Measurements from ENCODE around the gene FBXL3. TPM values are rescaled to one million over a fixed set of nuclear protein-coding genes. Genes with fewer than 3 reads are reported as not detected.
"Not testable (repeated sequence)": the region's sequence is repeated elsewhere in the genome, so short reads cannot be mapped to it uniquely, and the experiment has no call there.

Gene FBXL3
- total and polyA plus RNA-seq, 8 donors, result 7.5 to 23.8 (median 14.5) TPM

GRCh38 chr13:76968041-76968440 is 58.9 kb downstream of the FBXL3 start:
- no peak for DNase-seq
- Histone ChIP-seq H3K27ac (no peak overlapping the region), H3K36me3 (no peaks in the 10 kb centered on the region), H3K27me3 (peaks cover 0 to 4% (median 0%) of the 10 kb centered on the region in 4 donors), H3K4me1 (no peaks in the 10 kb centered on the region), H3K9me3 (no peaks in the 10 kb centered on the region), H3K4me3 (no peak overlapping the region)
- TF ChIP-seq CTCF (IDR thresholded peaks at IDR 0.05), result no peak
- intact Hi-C loops (cut with DNase I), result no loop called here
- no peak for ATAC-seq
- FAIRE-seq, result no peak
- WGBS, 2 donors, result 73 to 86% methylated on average over 6 of the region's 6 CpGs

DNA sequence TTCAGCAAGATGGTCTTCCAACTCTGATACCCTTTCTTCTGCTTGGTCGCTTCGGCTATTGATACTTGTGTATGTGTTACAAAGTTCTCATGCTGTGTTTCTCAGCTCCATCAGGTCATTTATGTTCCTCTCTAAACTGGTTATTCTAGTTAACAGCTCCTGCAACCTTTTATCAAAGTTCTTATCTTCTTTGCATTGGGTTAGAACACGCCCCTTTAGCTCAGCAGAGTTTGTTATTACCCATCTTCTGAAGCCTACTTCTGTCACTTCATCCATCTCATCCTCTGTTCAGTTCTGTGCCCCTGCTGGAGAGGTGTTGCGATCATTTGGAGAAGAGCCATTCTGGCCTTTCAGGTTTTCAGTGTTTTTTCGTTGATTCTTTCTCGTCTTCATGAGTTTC is 59.9 kb downstream of the FBXL3 start:
- H3K9me3 ChIP-seq, result no peaks in the 10 kb centered on the region
- peaks cover 0 to 4% (median 0%) of the 10 kb centered on the region in 4 donors for H3K27me3 ChIP-seq
- no peak for TF ChIP-seq CTCF (IDR thresholded peaks at IDR 0.05)
- no peak overlapping the region for H3K4me3 ChIP-seq
- 54 to 61% methylated on average over 6 of the region's 6 CpGs for WGBS, 2 donors
- no peak overlapping the region for H3K27ac ChIP-seq
- no peaks in the 10 kb centered on the region for H3K36me3 ChIP-seq
- no peak for DNase-seq
- no peak for FAIRE-seq
- no peak for ATAC-seq
- H3K4me1 ChIP-seq, result no peaks in the 10 kb centered on the region
- intact Hi-C loops (cut with DNase I), result no loop called here

GRCh38 chr13:76965759-76966421 is 61.1 kb downstream of the FBXL3 start:
- ATAC-seq, result peak in 2 of 4 donors; percentile 28 to 54
- TF ChIP-seq CTCF (IDR thresholded peaks at IDR 0.05), result no peak
- no peak for FAIRE-seq
- intact Hi-C loops (cut with DNase I), result no loop called here
- WGBS, 2 donors, result 63 to 69% methylated on average over 6 of the region's 6 CpGs
- H3K9me3 ChIP-seq, result no peaks in the 10 kb centered on the region
- no peaks in the 10 kb centered on the region for H3K4me1 ChIP-seq
- H3K27ac ChIP-seq, result no peak overlapping the region
- no peak overlapping the region for H3K4me3 ChIP-seq
- no peaks in the 10 kb centered on the region for H3K36me3 ChIP-seq
- peaks cover 0 to 3% (median 0%) of the 10 kb centered on the region in 4 donors for H3K27me3 ChIP-seq
- peak in 1 of 6 donors; percentile 24 for DNase-seq

DNA sequence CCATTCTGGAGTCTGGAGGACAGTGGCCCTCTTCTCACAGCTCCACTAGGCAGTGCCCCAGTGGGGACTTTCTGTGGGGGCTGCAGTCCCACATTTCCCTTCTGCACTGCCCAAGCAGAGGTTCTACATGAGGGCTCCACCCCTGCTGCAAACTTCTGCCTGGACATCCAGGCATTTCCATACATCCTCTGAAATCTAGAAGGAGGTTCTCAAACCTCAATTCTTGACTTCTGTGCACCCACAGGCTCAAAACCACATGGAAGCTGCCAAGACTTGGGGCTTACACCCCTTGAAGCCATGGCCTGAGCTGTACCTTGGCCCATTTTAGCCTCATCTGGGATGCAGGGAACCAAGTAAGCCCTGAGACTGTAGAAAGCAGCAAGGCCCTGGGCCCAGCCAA is 67.2 kb downstream of the FBXL3 start:
- H3K27ac ChIP-seq; DNase-seq; H3K4me1 ChIP-seq; H3K36me3 ChIP-seq; H3K9me3 ChIP-seq; ATAC-seq; H3K27me3 ChIP-seq; intact Hi-C loops (cut with DNase I); FAIRE-seq; H3K4me3 ChIP-seq: not testable (repeated sequence)

- DNase-seq (no peak), FAIRE-seq (no peak)
These were observed 68.0 kb downstream of the FBXL3 start for GRCh38 chr13:76958841-76959432.

More at GRCh38 chr13:76958841-76959432, 68.0 kb downstream of the FBXL3 start:
- no peak for ATAC-seq
- no peaks in the 10 kb centered on the region for H3K27me3 ChIP-seq
- H3K36me3 ChIP-seq, result no peaks in the 10 kb centered on the region
- WGBS, 2 donors, result 29 to 50% methylated on average over 4 of the region's 4 CpGs
- no peaks in the 10 kb centered on the region for H3K4me1 ChIP-seq
- H3K9me3 ChIP-seq, result no peaks in the 10 kb centered on the region
- TF ChIP-seq CTCF (IDR thresholded peaks at IDR 0.05), result no peak
- H3K27ac ChIP-seq, result no peak overlapping the region
- no peak overlapping the region for H3K4me3 ChIP-seq
- intact Hi-C loops (cut with DNase I), result no loop called here

Measured in pancreas (tissue), 10 donors.